ENCODE results near the gene SLC25A5.
"Not testable (repeated sequence)": the region's sequence is repeated elsewhere in the genome, so short reads cannot be mapped to it uniquely, and the experiment has no call there.

The SLC25A5 gene

GRCh38 chrX:119505145-119505544 is 36.9 kb downstream of the SLC25A5 start:
- not testable (repeated sequence) for H3K79me1 ChIP-seq (ENCODE audit: low read depth, low read length); H3K4me2 ChIP-seq (ENCODE audit: insufficient read depth, low read length, poor library complexity, severe bottlenecking); H2BK120ac ChIP-seq (ENCODE audit: low read depth, low read length); H4K91ac ChIP-seq (ENCODE audit: low read depth, low read length, poor library complexity); H2BK15ac ChIP-seq (ENCODE audit: low read length); H3K27ac ChIP-seq (replicated peaks; ENCODE audit: low read length); H3K4ac ChIP-seq (ENCODE audit: low read length); H2AK5ac ChIP-seq (ENCODE audit: low read depth, low read length); H3K14ac ChIP-seq (ENCODE audit: low read length); H4K8ac ChIP-seq (ENCODE audit: low read depth, low read length); DNase-seq (ENCODE audit: low spot score); H3K4me1 ChIP-seq (ENCODE audit: control insufficient read depth in 2 of 2, insufficient read depth in 1 of 2, low read depth in 1 of 2, low read length in 2 of 2); H2BK12ac ChIP-seq (ENCODE audit: low read length); H3K27me3 ChIP-seq (ENCODE audit: control insufficient read depth in 3 of 3, insufficient read depth in 3 of 3, low read depth in 1 of 3, low read length in 3 of 3); H2BK5ac ChIP-seq (ENCODE audit: low read length); H3K36me3 ChIP-seq (replicated peaks in 1 of 2; ENCODE audit: control insufficient read depth in 2 of 2, insufficient read depth in 2 of 2, low read length in 2 of 2); H3K18ac ChIP-seq (ENCODE audit: low read length); H3K23ac ChIP-seq (ENCODE audit: low read depth, low read length, poor library complexity); H3K9me3 ChIP-seq (replicated peaks in 1 of 2; ENCODE audit: control insufficient read depth in 2 of 2, insufficient read depth in 1 of 2, low read depth in 1 of 2, low read length in 2 of 2); H2AFZ ChIP-seq (ENCODE audit: low read length); H3K9ac ChIP-seq (ENCODE audit: low read depth, low read length, poor library complexity); H3K4me3 ChIP-seq (ENCODE audit: low read length in 2 of 2)
- no CpG with 5 or more reads among the region's 10 CpGs for WGBS, 2 donors (ENCODE audit: extremely low coverage in 2 of 2, insufficient read length in 2 of 2, insufficient replicate concordance in 1 of 2)

DNA sequence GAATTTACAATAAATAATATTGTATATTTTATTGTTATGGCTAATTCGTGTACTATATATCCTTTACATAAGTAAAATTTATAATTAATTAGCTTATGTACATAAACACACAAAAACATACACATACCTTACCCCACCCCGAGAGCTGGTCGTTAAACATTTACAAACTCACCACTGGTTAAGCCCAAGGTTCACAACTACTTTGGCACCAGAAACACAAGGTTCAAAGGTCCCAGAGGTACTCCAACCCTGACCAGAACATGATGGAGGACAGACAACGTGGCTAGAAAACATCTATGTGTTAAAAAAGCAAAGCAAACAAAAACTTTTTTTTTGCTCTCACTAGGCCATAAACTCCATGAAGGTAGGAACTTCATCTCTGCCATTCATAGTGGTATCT is 37.7 kb downstream of the SLC25A5 start:
- H3K27me3 ChIP-seq (ENCODE audit: control insufficient read depth in 3 of 3, insufficient read depth in 3 of 3, low read depth in 1 of 3, low read length in 3 of 3): no peaks in the 10 kb centered on the region
- H2BK12ac ChIP-seq (ENCODE audit: low read length): no peak overlapping the region
- H4K8ac ChIP-seq (ENCODE audit: low read depth, low read length): no peak overlapping the region
- no peak overlapping the region for H3K4me3 ChIP-seq (ENCODE audit: low read length in 2 of 2)
- no peak overlapping the region for H3K9ac ChIP-seq (ENCODE audit: low read depth, low read length, poor library complexity)
- H2AFZ ChIP-seq (ENCODE audit: low read length): no peak overlapping the region
- no CpG with 5 or more reads among the region's 4 CpGs for WGBS, 2 donors (ENCODE audit: extremely low coverage in 2 of 2, insufficient read length in 2 of 2, insufficient replicate concordance in 1 of 2)
- H2BK15ac ChIP-seq (ENCODE audit: low read length): no peak overlapping the region
- H3K36me3 ChIP-seq (replicated peaks in 1 of 2; ENCODE audit: control insufficient read depth in 2 of 2, insufficient read depth in 2 of 2, low read length in 2 of 2): no peaks in the 10 kb centered on the region
- H4K91ac ChIP-seq (ENCODE audit: low read depth, low read length, poor library complexity): no peak overlapping the region
- no peak overlapping the region for H3K27ac ChIP-seq (replicated peaks; ENCODE audit: low read length)
- H3K23ac ChIP-seq (ENCODE audit: low read depth, low read length, poor library complexity): no peak overlapping the region
- H3K79me1 ChIP-seq (ENCODE audit: low read depth, low read length): no peaks in the 10 kb centered on the region
- H3K18ac ChIP-seq (ENCODE audit: low read length): no peak overlapping the region
- H3K4ac ChIP-seq (ENCODE audit: low read length): no peak overlapping the region
- H3K4me1 ChIP-seq (ENCODE audit: control insufficient read depth in 2 of 2, insufficient read depth in 1 of 2, low read depth in 1 of 2, low read length in 2 of 2): no peaks in the 10 kb centered on the region
- no peak overlapping the region for H3K4me2 ChIP-seq (ENCODE audit: insufficient read depth, low read length, poor library complexity, severe bottlenecking)
- no peak for DNase-seq (ENCODE audit: low spot score)
- H2BK5ac ChIP-seq (ENCODE audit: low read length): no peak overlapping the region
- no peak overlapping the region for H2BK120ac ChIP-seq (ENCODE audit: low read depth, low read length)
- no peak overlapping the region for H3K14ac ChIP-seq (ENCODE audit: low read length)
- no peak overlapping the region for H2AK5ac ChIP-seq (ENCODE audit: low read depth, low read length)
- H3K9me3 ChIP-seq (replicated peaks in 1 of 2; ENCODE audit: control insufficient read depth in 2 of 2, insufficient read depth in 1 of 2, low read depth in 1 of 2, low read length in 2 of 2): no peaks in the 10 kb centered on the region

DNA sequence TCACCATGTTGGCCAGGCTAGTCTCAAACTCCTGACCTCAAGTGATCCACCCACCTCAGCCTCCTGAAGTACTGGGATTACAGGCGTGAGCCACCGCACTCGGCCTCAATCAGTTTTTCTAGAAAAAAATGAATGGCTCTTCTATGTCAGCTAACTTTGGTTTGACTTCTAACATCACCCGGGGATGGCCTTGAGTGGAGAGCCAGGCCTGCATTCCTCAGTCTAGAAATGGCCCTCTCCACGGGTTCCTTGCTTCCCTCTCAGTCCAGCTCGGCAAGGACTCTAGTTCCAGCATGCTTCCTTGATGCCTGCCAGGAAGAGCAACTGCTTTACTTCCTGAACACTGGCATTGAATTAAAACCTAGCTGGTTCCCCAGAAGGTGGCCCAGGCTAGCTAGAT is 39.0 kb downstream of the SLC25A5 start:
- no peak for DNase-seq (ENCODE audit: low spot score)
- no peak overlapping the region for H3K4me3 ChIP-seq (ENCODE audit: low read length in 2 of 2)
- no peaks in the 10 kb centered on the region for H3K36me3 ChIP-seq (replicated peaks in 1 of 2; ENCODE audit: control insufficient read depth in 2 of 2, insufficient read depth in 2 of 2, low read length in 2 of 2)
- no peak overlapping the region for H2BK120ac ChIP-seq (ENCODE audit: low read depth, low read length)
- no peak overlapping the region for H4K8ac ChIP-seq (ENCODE audit: low read depth, low read length)
- no peak overlapping the region for H3K9ac ChIP-seq (ENCODE audit: low read depth, low read length, poor library complexity)
- no peak overlapping the region for H3K4me2 ChIP-seq (ENCODE audit: insufficient read depth, low read length, poor library complexity, severe bottlenecking)
- no peaks in the 10 kb centered on the region for H3K9me3 ChIP-seq (replicated peaks in 1 of 2; ENCODE audit: control insufficient read depth in 2 of 2, insufficient read depth in 1 of 2, low read depth in 1 of 2, low read length in 2 of 2)
- H3K23ac ChIP-seq (ENCODE audit: low read depth, low read length, poor library complexity): no peak overlapping the region
- H3K27me3 ChIP-seq (ENCODE audit: control insufficient read depth in 3 of 3, insufficient read depth in 3 of 3, low read depth in 1 of 3, low read length in 3 of 3): no peaks in the 10 kb centered on the region
- H2AK5ac ChIP-seq (ENCODE audit: low read depth, low read length): no peak overlapping the region
- WGBS, 2 donors (ENCODE audit: extremely low coverage in 2 of 2, insufficient read length in 2 of 2, insufficient replicate concordance in 1 of 2): no CpG with 5 or more reads among the region's 6 CpGs
- no peak overlapping the region for H3K4ac ChIP-seq (ENCODE audit: low read length)
- H3K27ac ChIP-seq (replicated peaks; ENCODE audit: low read length): no peak overlapping the region
- H3K79me1 ChIP-seq (ENCODE audit: low read depth, low read length): no peaks in the 10 kb centered on the region
- H2BK5ac ChIP-seq (ENCODE audit: low read length): no peak overlapping the region
- no peak overlapping the region for H2BK15ac ChIP-seq (ENCODE audit: low read length)
- H3K14ac ChIP-seq (ENCODE audit: low read length): no peak overlapping the region
- H3K18ac ChIP-seq (ENCODE audit: low read length): no peak overlapping the region
- H2AFZ ChIP-seq (ENCODE audit: low read length): no peak overlapping the region
- H4K91ac ChIP-seq (ENCODE audit: low read depth, low read length, poor library complexity): no peak overlapping the region
- no peak overlapping the region for H2BK12ac ChIP-seq (ENCODE audit: low read length)
- no peaks in the 10 kb centered on the region for H3K4me1 ChIP-seq (ENCODE audit: control insufficient read depth in 2 of 2, insufficient read depth in 1 of 2, low read depth in 1 of 2, low read length in 2 of 2)

GRCh38 chrX:119512146-119512800 is 44.0 kb downstream of the SLC25A5 start:
- Histone ChIP-seq H3K36me3 (replicated peaks in 1 of 2; ENCODE audit: control insufficient read depth in 2 of 2, insufficient read depth in 2 of 2, low read length in 2 of 2) (no peaks in the 10 kb centered on the region), H3K18ac (ENCODE audit: low read length) (no peak overlapping the region), H3K23ac (ENCODE audit: low read depth, low read length, poor library complexity) (no peak overlapping the region), H2BK120ac (ENCODE audit: low read depth, low read length) (no peak overlapping the region), H2BK15ac (ENCODE audit: low read length) (no peak overlapping the region), H3K4me2 (ENCODE audit: insufficient read depth, low read length, poor library complexity, severe bottlenecking) (no peak overlapping the region), H3K4ac (ENCODE audit: low read length) (no peak overlapping the region), H3K9ac (ENCODE audit: low read depth, low read length, poor library complexity) (no peak overlapping the region), H3K27me3 (ENCODE audit: control insufficient read depth in 3 of 3, insufficient read depth in 3 of 3, low read depth in 1 of 3, low read length in 3 of 3) (no peaks in the 10 kb centered on the region), H4K8ac (ENCODE audit: low read depth, low read length) (no peak overlapping the region), H3K4me3 (ENCODE audit: low read length in 2 of 2) (no peak overlapping the region), H2AFZ (ENCODE audit: low read length) (peak overlapping the region; percentile 81), H4K91ac (ENCODE audit: low read depth, low read length, poor library complexity) (no peak overlapping the region), H3K9me3 (replicated peaks in 1 of 2; ENCODE audit: control insufficient read depth in 2 of 2, insufficient read depth in 1 of 2, low read depth in 1 of 2, low read length in 2 of 2) (no peaks in the 10 kb centered on the region), H2BK5ac (ENCODE audit: low read length) (no peak overlapping the region), H2AK5ac (ENCODE audit: low read depth, low read length) (no peak overlapping the region), H3K79me1 (ENCODE audit: low read depth, low read length) (no peaks in the 10 kb centered on the region), H3K14ac (ENCODE audit: low read length) (no peak overlapping the region), H3K27ac (replicated peaks; ENCODE audit: low read length) (no peak overlapping the region), H2BK12ac (ENCODE audit: low read length) (no peak overlapping the region), H3K4me1 (ENCODE audit: control insufficient read depth in 2 of 2, insufficient read depth in 1 of 2, low read depth in 1 of 2, low read length in 2 of 2) (no peaks in the 10 kb centered on the region)
- DNase-seq (ENCODE audit: low spot score): peak; percentile 27
- no CpG with 5 or more reads among the region's 14 CpGs for WGBS, 2 donors (ENCODE audit: extremely low coverage in 2 of 2, insufficient read length in 2 of 2, insufficient replicate concordance in 1 of 2)
